Activated CD8-positive, alpha-beta T cell treated with anti-CD3 and anti-CD28 coated beads for 36 hours (primary cell): ENCODE results near the gene RAPGEF2. TPM values are rescaled to one million over a fixed set of nuclear protein-coding genes. Genes with fewer than 3 reads are reported as not detected.

ENCODE experiments used
- ATAC-seq: fragments of 200-7000 bp; cut with Tn5 transposase; one replicate; pipeline ENCODE4 v1.10.0; 2021; ENCODE audit warnings: mild to moderate bottlenecking, moderate library complexity
- CTCF ChIA-PET: fragments of 350-600 bp; sonication (Branson Sonifier 250); formaldehyde crosslinking; loops from one replicate; lab custom pipeline; 2021; ENCODE audit warnings: antibody characterized with exemption; lab: Charles Lee
- POLR2A ChIA-PET: fragments of 350-600 bp; sonication (Branson Sonifier 250); formaldehyde crosslinking; loops from one replicate; lab custom pipeline; 2021; ENCODE audit warnings: antibody characterized with exemption; lab: Charles Lee
- DNase-seq: peaks from one replicate; pipeline ENCODE4 v3.0.0-alpha.2; 2020
- H3K27ac Mint-ChIP-seq: one replicate; pipeline ENCODE4 v1.8.0; 2021; ENCODE audit warnings: mild to moderate bottlenecking, mixed read lengths
- H3K27me3 Mint-ChIP-seq: one replicate; pipeline ENCODE4 v1.8.0; 2021; ENCODE audit warnings: mixed read lengths
- H3K36me3 Mint-ChIP-seq: one replicate; pipeline ENCODE4 v1.8.0; 2021; ENCODE audit warnings: low read depth, mixed read lengths
- H3K4me1 Mint-ChIP-seq: one replicate; pipeline ENCODE4 v1.8.0; 2021; ENCODE audit warnings: low read depth, mixed read lengths
- H3K4me3 Mint-ChIP-seq: one replicate; pipeline ENCODE4 v1.8.0; 2021; ENCODE audit warnings: mild to moderate bottlenecking, moderate library complexity, mixed read lengths
- H3K9me3 Mint-ChIP-seq: one replicate; pipeline ENCODE4 v1.8.0; 2021; ENCODE audit warnings: mixed read lengths
- CTCF ChIP-seq: fragments of 200-600 bp; IDR thresholded peaks from one replicate; pipeline ENCODE4 v1.8.0; 2022; ENCODE audit warnings: antibody characterized with exemption, mild to moderate bottlenecking
- intact Hi-C: fragments of 100-400 bp; cut with micrococcal nuclease; formaldehyde crosslinking; loops from one replicate; pipeline ENCODE4 v1.10.0; 2022
- total RNA-seq, 2 experiments: library from RNA; stranded (reverse); gene quantifications; one replicate each; pipeline ENCODE4 v1.2.3, GENCODE V29; 2021

The RAPGEF2 gene
- total RNA-seq, 2 experiments from 2014 or later = 13.7 to 14.8 TPM

GRCh38 chr4:159204566-159204965 lies 101.7 kb downstream of the RAPGEF2 start:
- Mint-ChIP-seq H3K27me3 (no peaks in the 10 kb centered on the region), H3K4me3 (no peak overlapping the region), H3K9me3 (no peaks in the 10 kb centered on the region), H3K27ac (no peak overlapping the region), H3K36me3 (peaks cover 3% of the 10 kb centered on the region), H3K4me1 (peaks cover 51% of the 10 kb centered on the region)
- intact Hi-C loops = loop anchor here (10.0 kb wide), 1 partner anchor 480 kb away; the partner anchor contains the start of gene PPID
- CTCF ChIA-PET = interaction anchor here (1.1 to 4.4 kb wide), 5 partner anchors 90 to 709 kb away, joined by 3 to 36 read pairs (median 5); no protein-coding TSS in a partner anchor
- POLR2A ChIA-PET = no interaction called here
- ATAC-seq (no peak), DNase-seq (no peak)
- TF ChIP-seq CTCF = no peak

DNA sequence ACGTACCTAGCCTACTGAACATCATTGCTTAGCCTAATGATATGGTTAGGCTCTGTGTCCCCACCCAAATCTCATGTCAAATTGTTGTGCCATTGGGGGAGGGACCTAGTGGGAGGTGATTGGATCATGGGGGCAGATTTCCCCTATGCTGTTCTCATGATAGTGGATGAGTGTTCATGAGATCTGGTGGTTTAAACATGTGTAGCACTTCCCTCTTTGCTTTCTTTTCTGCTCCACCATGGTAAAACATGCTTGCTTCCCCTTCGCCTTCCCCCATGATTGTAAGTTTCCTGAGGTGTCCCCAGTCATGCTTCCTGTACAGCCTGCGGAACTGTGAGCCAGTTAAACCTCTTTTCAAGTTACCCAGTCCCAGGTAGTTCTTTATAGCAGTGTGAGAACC lies 102.6 kb downstream of the RAPGEF2 start:
- H3K4me3 Mint-ChIP-seq = no peak overlapping the region
- DNase-seq = no peak

GRCh38 chr4:159206427-159206871 lies 103.6 kb downstream of the RAPGEF2 start:
- POLR2A ChIA-PET = no interaction called here
- no peak for TF ChIP-seq CTCF
- DNase-seq (peak; percentile 71), ATAC-seq (peak; percentile 86)
- H3K27me3 Mint-ChIP-seq = no peaks in the 10 kb centered on the region
- H3K4me1 Mint-ChIP-seq = peaks cover 51% of the 10 kb centered on the region
- H3K27ac Mint-ChIP-seq = peak overlapping the region; percentile 72
- H3K4me3 Mint-ChIP-seq = peak overlapping the region; percentile 53
- CTCF ChIA-PET = interaction anchor here (1.0 to 1.4 kb wide), 2 partner anchors 350 to 355 kb away, joined by 3 read pairs; no protein-coding TSS in a partner anchor
- peaks cover 7% of the 10 kb centered on the region for H3K36me3 Mint-ChIP-seq
- H3K9me3 Mint-ChIP-seq = no peaks in the 10 kb centered on the region
- intact Hi-C loops = loop anchor here (10.0 kb wide), 1 partner anchor 482 kb away; the partner anchor contains the start of gene PPID

More for the DNA sequence above, 102.6 kb downstream of the RAPGEF2 start:
- ChIA-PET POLR2A (no interaction called here), CTCF (interaction anchor here (1.4 kb wide), 1 partner anchor 354 kb away, joined by 3 read pairs; no protein-coding TSS in a partner anchor)
- no peak for TF ChIP-seq CTCF
- H3K36me3 Mint-ChIP-seq = peaks cover 3% of the 10 kb centered on the region
- intact Hi-C loops = loop anchor here (10.0 kb wide), 1 partner anchor 481 kb away; the partner anchor contains the start of gene PPID
- ATAC-seq = no peak
- H3K4me1 Mint-ChIP-seq = peaks cover 51% of the 10 kb centered on the region
- no peaks in the 10 kb centered on the region for H3K9me3 Mint-ChIP-seq
- H3K27me3 Mint-ChIP-seq = no peaks in the 10 kb centered on the region
- peak overlapping the region; percentile 41 for H3K27ac Mint-ChIP-seq

- H3K4me1 Mint-ChIP-seq = peaks cover 40% of the 10 kb centered on the region
- ATAC-seq (no peak), DNase-seq (no peak)
- H3K27me3 Mint-ChIP-seq = no peaks in the 10 kb centered on the region
- H3K36me3 Mint-ChIP-seq = peaks cover 11% of the 10 kb centered on the region
- no peak for TF ChIP-seq CTCF
- CTCF ChIA-PET = no interaction called here
- intact Hi-C loops = loop anchor here (10.0 kb wide), 1 partner anchor 484 kb away; the partner anchor contains the start of gene PPID
- POLR2A ChIA-PET = interaction anchor here (0.7 kb wide), 1 partner anchor 18 kb away, joined by 4 read pairs; no protein-coding TSS in a partner anchor
- no peaks in the 10 kb centered on the region for H3K9me3 Mint-ChIP-seq
- no peak overlapping the region for H3K27ac Mint-ChIP-seq
- no peak overlapping the region for H3K4me3 Mint-ChIP-seq
These were observed 106.4 kb downstream of the RAPGEF2 start for GRCh38 chr4:159209249-159209648.

GRCh38 chr4:159210975-159211374 lies 108.1 kb downstream of the RAPGEF2 start:
- Mint-ChIP-seq H3K36me3 (peaks cover 11% of the 10 kb centered on the region), H3K4me3 (no peak overlapping the region), H3K27me3 (no peaks in the 10 kb centered on the region), H3K27ac (no peak overlapping the region), H3K9me3 (no peaks in the 10 kb centered on the region), H3K4me1 (peaks cover 26% of the 10 kb centered on the region)
- ATAC-seq (no peak), DNase-seq (no peak)
- TF ChIP-seq CTCF = no peak
- POLR2A ChIA-PET = no interaction called here
- intact Hi-C loops = no loop called here
- CTCF ChIA-PET = interaction anchor here (2.5 kb wide), 1 partner anchor 9 kb away, joined by 11 read pairs; no protein-coding TSS in a partner anchor
